ENCODE data around the gene ENTPD1. TPM values are rescaled to one million over a fixed set of nuclear protein-coding genes. Genes with fewer than 3 reads are reported as not detected.

ENTPD1 gene
- total RNA-seq, 1 experiment from 2014 or later, result 0.92 TPM

- intact Hi-C loops (cut with micrococcal nuclease; ENCODE audit: unreplicated experiment), result no loop called here
- no peak overlapping the region for H3K4me3 ChIP-seq (ENCODE audit: low read depth, low read length, poor library complexity, severe bottlenecking)
- H3K27me3 ChIP-seq (replicated peaks; ENCODE audit: insufficient read depth, low read depth, low read length, poor library complexity), result peaks cover 9% of the 10 kb centered on the region
- ChIA-PET CTCF (interaction anchor here (0.7 kb wide), 1 partner anchor 65 kb away, joined by 4 read pairs; no protein-coding TSS in a partner anchor), POLR2A (ENCODE audit: low non-redundant PET) (no interaction called here)
- no peaks in the 10 kb centered on the region for H3K9me3 ChIP-seq (ENCODE audit: low read depth, low read length, poor library complexity, severe bottlenecking)
- no peak overlapping the region for H3K27ac ChIP-seq (ENCODE audit: low read depth, low read length, poor library complexity, severe bottlenecking)
- H3K36me3 ChIP-seq (ENCODE audit: insufficient read depth, low read length, poor library complexity, severe bottlenecking), result no peaks in the 10 kb centered on the region
- no peak for TF ChIP-seq CTCF (conservative IDR thresholded peaks at IDR 0.05; ENCODE audit: low read depth, low read length)
- TF ChIP-seq EZH2 (IDR thresholded peaks at IDR 0.05; ENCODE audit: borderline replicate concordance, low read depth, low read length, poor library complexity, severe bottlenecking), result no peak
- BruUV-seq (replicated peaks), result no TSS peak
- no peak for DNase-seq (ENCODE audit: low spot score)
- H3K4me1 ChIP-seq (ENCODE audit: insufficient read depth, low read length, poor library complexity, severe bottlenecking), result no peaks in the 10 kb centered on the region
Observed at GRCh38 chr10:95783741-95784140, 27.8 kb downstream of the ENTPD1 start.

GRCh38 chr10:95784279-95784913 is 28.4 kb downstream of the ENTPD1 start:
- BruUV-seq (replicated peaks), result no TSS peak
- POLR2A ChIA-PET (ENCODE audit: low non-redundant PET), result no interaction called here
- CTCF ChIA-PET, result no interaction called here
- H3K4me3 ChIP-seq (ENCODE audit: low read depth, low read length, poor library complexity, severe bottlenecking), result no peak overlapping the region
- no peaks in the 10 kb centered on the region for H3K9me3 ChIP-seq (ENCODE audit: low read depth, low read length, poor library complexity, severe bottlenecking)
- no peaks in the 10 kb centered on the region for H3K4me1 ChIP-seq (ENCODE audit: insufficient read depth, low read length, poor library complexity, severe bottlenecking)
- no peak for DNase-seq (ENCODE audit: low spot score)
- no peak overlapping the region for H3K27ac ChIP-seq (ENCODE audit: low read depth, low read length, poor library complexity, severe bottlenecking)
- TF ChIP-seq CTCF (conservative IDR thresholded peaks at IDR 0.05; ENCODE audit: low read depth, low read length) (no peak), EZH2 (IDR thresholded peaks at IDR 0.05; ENCODE audit: borderline replicate concordance, low read depth, low read length, poor library complexity, severe bottlenecking) (no peak)
- H3K36me3 ChIP-seq (ENCODE audit: insufficient read depth, low read length, poor library complexity, severe bottlenecking), result no peaks in the 10 kb centered on the region
- H3K27me3 ChIP-seq (replicated peaks; ENCODE audit: insufficient read depth, low read depth, low read length, poor library complexity), result peaks cover 9% of the 10 kb centered on the region
- intact Hi-C loops (cut with micrococcal nuclease; ENCODE audit: unreplicated experiment), result no loop called here

GRCh38 chr10:95785317-95785716 is 29.4 kb downstream of the ENTPD1 start:
- TF ChIP-seq EZH2 (IDR thresholded peaks at IDR 0.05; ENCODE audit: borderline replicate concordance, low read depth, low read length, poor library complexity, severe bottlenecking), result no peak
- TF ChIP-seq CTCF (conservative IDR thresholded peaks at IDR 0.05; ENCODE audit: low read depth, low read length), result no peak
- no peak for DNase-seq (ENCODE audit: low spot score)
- ChIA-PET POLR2A (ENCODE audit: low non-redundant PET) (no interaction called here), CTCF (no interaction called here)
- intact Hi-C loops (cut with micrococcal nuclease; ENCODE audit: unreplicated experiment), result no loop called here
- H3K4me3 ChIP-seq (ENCODE audit: low read depth, low read length, poor library complexity, severe bottlenecking), result no peak overlapping the region
- H3K27me3 ChIP-seq (replicated peaks; ENCODE audit: insufficient read depth, low read depth, low read length, poor library complexity), result peaks cover 9% of the 10 kb centered on the region
- no peaks in the 10 kb centered on the region for H3K36me3 ChIP-seq (ENCODE audit: insufficient read depth, low read length, poor library complexity, severe bottlenecking)
- no peaks in the 10 kb centered on the region for H3K4me1 ChIP-seq (ENCODE audit: insufficient read depth, low read length, poor library complexity, severe bottlenecking)
- BruUV-seq (replicated peaks), result no TSS peak
- H3K9me3 ChIP-seq (ENCODE audit: low read depth, low read length, poor library complexity, severe bottlenecking), result no peaks in the 10 kb centered on the region
- no peak overlapping the region for H3K27ac ChIP-seq (ENCODE audit: low read depth, low read length, poor library complexity, severe bottlenecking)
